ENCODE measurements around the gene DNAH10. TPM values are rescaled to one million over a fixed set of nuclear protein-coding genes. Genes with fewer than 3 reads are reported as not detected.
"Not testable (repeated sequence)": the region's sequence is repeated elsewhere in the genome, so short reads cannot be mapped to it uniquely, and the experiment has no call there.

Gene DNAH10
- total and polyA plus RNA-seq, 4 donors, result 4.5 to 18.1 (median 11.4) TPM

GRCh38 chr12:123905319-123905925 lies 143.3 kb downstream of the DNAH10 start:
- H3K36me3 ChIP-seq (ENCODE audit: control insufficient read depth, insufficient read depth, low read length), result peaks cover 4% of the 10 kb centered on the region
- peak in 2 of 6 donors; percentile 61 to 62 for DNase-seq (ENCODE audit: low read depth in 4 of 6, low spot score in 6 of 6)
- no peak overlapping the region for H3K27ac ChIP-seq (ENCODE audit: low read depth, low read length)
- H3K27me3 ChIP-seq (ENCODE audit: control insufficient read depth, insufficient read depth, low read length), result no peaks in the 10 kb centered on the region
- peaks cover 16% of the 10 kb centered on the region for H3K4me1 ChIP-seq (ENCODE audit: control insufficient read depth, insufficient read depth, low read length)
- no peak overlapping the region for H3K4me3 ChIP-seq (ENCODE audit: low read depth, low read length)
- no peaks in the 10 kb centered on the region for H3K9me3 ChIP-seq (ENCODE audit: control insufficient read depth, insufficient read depth, low read length)
- WGBS (ENCODE audit: insufficient coverage), result no CpG with 5 or more reads among the region's 9 CpGs

- no peak overlapping the region for H3K4me3 ChIP-seq (ENCODE audit: low read depth, low read length)
- H3K27ac ChIP-seq (ENCODE audit: low read depth, low read length), result no peak overlapping the region
- WGBS (ENCODE audit: insufficient coverage), result 79% methylated on average over 2 of the region's 7 CpGs
- H3K9me3 ChIP-seq (ENCODE audit: control insufficient read depth, insufficient read depth, low read length), result no peaks in the 10 kb centered on the region
- peaks cover 16% of the 10 kb centered on the region for H3K4me1 ChIP-seq (ENCODE audit: control insufficient read depth, insufficient read depth, low read length)
- DNase-seq (ENCODE audit: low read depth in 4 of 6, low spot score in 6 of 6), result no peak
- H3K27me3 ChIP-seq (ENCODE audit: control insufficient read depth, insufficient read depth, low read length), result no peaks in the 10 kb centered on the region
- H3K36me3 ChIP-seq (ENCODE audit: control insufficient read depth, insufficient read depth, low read length), result peaks cover 4% of the 10 kb centered on the region
Observed at GRCh38 chr12:123906711-123907420, 144.8 kb downstream of the DNAH10 start.

GRCh38 chr12:123907726-123908476 lies 145.8 kb downstream of the DNAH10 start:
- no peak for DNase-seq (ENCODE audit: low read depth in 4 of 6, low spot score in 6 of 6)
- Histone ChIP-seq H3K4me3 (ENCODE audit: low read depth, low read length) (no peak overlapping the region), H3K27me3 (ENCODE audit: control insufficient read depth, insufficient read depth, low read length) (no peaks in the 10 kb centered on the region), H3K27ac (ENCODE audit: low read depth, low read length) (no peak overlapping the region), H3K4me1 (ENCODE audit: control insufficient read depth, insufficient read depth, low read length) (peaks cover 16% of the 10 kb centered on the region), H3K36me3 (ENCODE audit: control insufficient read depth, insufficient read depth, low read length) (no peaks in the 10 kb centered on the region), H3K9me3 (ENCODE audit: control insufficient read depth, insufficient read depth, low read length) (no peaks in the 10 kb centered on the region)
- 32% methylated on average over 9 of the region's 12 CpGs for WGBS (ENCODE audit: insufficient coverage)

- H3K27ac ChIP-seq (ENCODE audit: low read depth, low read length), result no peak overlapping the region
- 65% methylated on average over 37 of the region's 37 CpGs for WGBS (ENCODE audit: insufficient coverage)
Observed at GRCh38 chr12:123908884-123909725, 147.0 kb downstream of the DNAH10 start.

GRCh38 chr12:123910057-123910456 lies 148.0 kb downstream of the DNAH10 start:
- peaks cover 16% of the 10 kb centered on the region for H3K4me1 ChIP-seq (ENCODE audit: control insufficient read depth, insufficient read depth, low read length)
- H3K36me3 ChIP-seq (ENCODE audit: control insufficient read depth, insufficient read depth, low read length), result no peaks in the 10 kb centered on the region
- no peak overlapping the region for H3K4me3 ChIP-seq (ENCODE audit: low read depth, low read length)
- DNase-seq (ENCODE audit: low read depth in 4 of 6, low spot score in 6 of 6), result no peak
- H3K9me3 ChIP-seq (ENCODE audit: control insufficient read depth, insufficient read depth, low read length), result no peaks in the 10 kb centered on the region
- 90% methylated on average over 5 of the region's 8 CpGs for WGBS (ENCODE audit: insufficient coverage)
- no peaks in the 10 kb centered on the region for H3K27me3 ChIP-seq (ENCODE audit: control insufficient read depth, insufficient read depth, low read length)
- H3K27ac ChIP-seq (ENCODE audit: low read depth, low read length), result no peak overlapping the region

More at GRCh38 chr12:123908884-123909725, 147.0 kb downstream of the DNAH10 start:
- Histone ChIP-seq H3K9me3 (ENCODE audit: control insufficient read depth, insufficient read depth, low read length) (no peaks in the 10 kb centered on the region), H3K27me3 (ENCODE audit: control insufficient read depth, insufficient read depth, low read length) (no peaks in the 10 kb centered on the region), H3K4me1 (ENCODE audit: control insufficient read depth, insufficient read depth, low read length) (peaks cover 16% of the 10 kb centered on the region), H3K4me3 (ENCODE audit: low read depth, low read length) (no peak overlapping the region), H3K36me3 (ENCODE audit: control insufficient read depth, insufficient read depth, low read length) (no peaks in the 10 kb centered on the region)
- DNase-seq (ENCODE audit: low read depth in 4 of 6, low spot score in 6 of 6), result peak in 1 of 6 donors; percentile 24

- H3K4me1 ChIP-seq (ENCODE audit: control insufficient read depth, insufficient read depth, low read length), result peaks cover 16% of the 10 kb centered on the region
- no peak overlapping the region for H3K4me3 ChIP-seq (ENCODE audit: low read depth, low read length)
- H3K27me3 ChIP-seq (ENCODE audit: control insufficient read depth, insufficient read depth, low read length), result no peaks in the 10 kb centered on the region
- no peak overlapping the region for H3K27ac ChIP-seq (ENCODE audit: low read depth, low read length)
- no peaks in the 10 kb centered on the region for H3K9me3 ChIP-seq (ENCODE audit: control insufficient read depth, insufficient read depth, low read length)
- H3K36me3 ChIP-seq (ENCODE audit: control insufficient read depth, insufficient read depth, low read length), result no peaks in the 10 kb centered on the region
- 74% methylated on average over 2 of the region's 5 CpGs for WGBS (ENCODE audit: insufficient coverage)
- no peak for DNase-seq (ENCODE audit: low read depth in 4 of 6, low spot score in 6 of 6)
Observed at GRCh38 chr12:123910761-123911193, 148.7 kb downstream of the DNAH10 start.

GRCh38 chr12:123911672-123912409 lies 149.7 kb downstream of the DNAH10 start:
- not testable (repeated sequence) for H3K9me3 ChIP-seq (ENCODE audit: control insufficient read depth, insufficient read depth, low read length); H3K4me3 ChIP-seq (ENCODE audit: low read depth, low read length); H3K27ac ChIP-seq (ENCODE audit: low read depth, low read length); H3K27me3 ChIP-seq (ENCODE audit: control insufficient read depth, insufficient read depth, low read length); DNase-seq (ENCODE audit: low read depth in 4 of 6, low spot score in 6 of 6); H3K36me3 ChIP-seq (ENCODE audit: control insufficient read depth, insufficient read depth, low read length)
- H3K4me1 ChIP-seq (ENCODE audit: control insufficient read depth, insufficient read depth, low read length), result peaks cover 16% of the 10 kb centered on the region
- WGBS (ENCODE audit: insufficient coverage), result no CpG with 5 or more reads among the region's 9 CpGs

GRCh38 chr12:123912415-123913380 lies 150.6 kb downstream of the DNAH10 start:
- peak in 2 of 6 donors; percentile 69 to 74 for DNase-seq (ENCODE audit: low read depth in 4 of 6, low spot score in 6 of 6)
- Histone ChIP-seq H3K4me3 (ENCODE audit: low read depth, low read length) (no peak overlapping the region), H3K9me3 (ENCODE audit: control insufficient read depth, insufficient read depth, low read length) (no peaks in the 10 kb centered on the region), H3K36me3 (ENCODE audit: control insufficient read depth, insufficient read depth, low read length) (peaks cover 5% of the 10 kb centered on the region), H3K4me1 (ENCODE audit: control insufficient read depth, insufficient read depth, low read length) (peaks cover 12% of the 10 kb centered on the region), H3K27me3 (ENCODE audit: control insufficient read depth, insufficient read depth, low read length) (no peaks in the 10 kb centered on the region), H3K27ac (ENCODE audit: low read depth, low read length) (no peak overlapping the region)
- 78% methylated on average over 17 of the region's 25 CpGs for WGBS (ENCODE audit: insufficient coverage)
